AG10803 (cell line): ENCODE data around the gene SC5D.

ENCODE experiments used
- DNase-seq: peaks from one replicate; pipeline ENCODE4 v3.0.0; 2010; ENCODE audit warnings: low read depth
- H3K4me3 ChIP-seq: 2 replicates; pipeline ENCODE4 v1.5.1; 2011; ENCODE audit warnings: mild to moderate bottlenecking, low read length, control low read depth
- TF ChIP-seq, protein P1 (sequence below): conservative IDR thresholded peaks from 2 replicates; pipeline ENCODE4 v1.5.1; 2011; ENCODE audit warnings: mild to moderate bottlenecking, low read length, control low read depth, inconsistent platforms

The SC5D gene

DNA sequence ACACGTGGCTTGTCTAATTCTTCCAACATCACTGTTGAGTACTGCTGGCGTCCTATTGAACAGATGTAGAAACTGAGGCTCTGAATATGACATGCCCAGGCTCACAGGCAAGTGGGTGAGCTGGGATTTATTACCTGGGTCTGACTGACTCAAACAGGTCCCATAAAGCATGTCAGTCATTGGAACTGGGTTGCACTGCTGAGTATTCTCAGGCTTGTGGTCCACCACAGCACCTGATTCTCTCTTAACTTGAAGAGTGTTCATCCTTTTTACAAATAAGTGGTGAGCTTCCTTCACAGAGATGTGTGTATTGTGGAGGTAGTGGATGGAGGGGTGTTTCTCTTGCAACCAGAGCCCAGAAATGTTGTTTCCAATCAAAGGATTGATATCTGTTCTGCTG is 44.5 kb downstream of the SC5D start:
- TF ChIP-seq, protein P1, sequence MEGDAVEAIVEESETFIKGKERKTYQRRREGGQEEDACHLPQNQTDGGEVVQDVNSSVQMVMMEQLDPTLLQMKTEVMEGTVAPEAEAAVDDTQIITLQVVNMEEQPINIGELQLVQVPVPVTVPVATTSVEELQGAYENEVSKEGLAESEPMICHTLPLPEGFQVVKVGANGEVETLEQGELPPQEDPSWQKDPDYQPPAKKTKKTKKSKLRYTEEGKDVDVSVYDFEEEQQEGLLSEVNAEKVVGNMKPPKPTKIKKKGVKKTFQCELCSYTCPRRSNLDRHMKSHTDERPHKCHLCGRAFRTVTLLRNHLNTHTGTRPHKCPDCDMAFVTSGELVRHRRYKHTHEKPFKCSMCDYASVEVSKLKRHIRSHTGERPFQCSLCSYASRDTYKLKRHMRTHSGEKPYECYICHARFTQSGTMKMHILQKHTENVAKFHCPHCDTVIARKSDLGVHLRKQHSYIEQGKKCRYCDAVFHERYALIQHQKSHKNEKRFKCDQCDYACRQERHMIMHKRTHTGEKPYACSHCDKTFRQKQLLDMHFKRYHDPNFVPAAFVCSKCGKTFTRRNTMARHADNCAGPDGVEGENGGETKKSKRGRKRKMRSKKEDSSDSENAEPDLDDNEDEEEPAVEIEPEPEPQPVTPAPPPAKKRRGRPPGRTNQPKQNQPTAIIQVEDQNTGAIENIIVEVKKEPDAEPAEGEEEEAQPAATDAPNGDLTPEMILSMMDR, result no peak
- no peak for DNase-seq
- H3K4me3 ChIP-seq, result no peak overlapping the region

DNA sequence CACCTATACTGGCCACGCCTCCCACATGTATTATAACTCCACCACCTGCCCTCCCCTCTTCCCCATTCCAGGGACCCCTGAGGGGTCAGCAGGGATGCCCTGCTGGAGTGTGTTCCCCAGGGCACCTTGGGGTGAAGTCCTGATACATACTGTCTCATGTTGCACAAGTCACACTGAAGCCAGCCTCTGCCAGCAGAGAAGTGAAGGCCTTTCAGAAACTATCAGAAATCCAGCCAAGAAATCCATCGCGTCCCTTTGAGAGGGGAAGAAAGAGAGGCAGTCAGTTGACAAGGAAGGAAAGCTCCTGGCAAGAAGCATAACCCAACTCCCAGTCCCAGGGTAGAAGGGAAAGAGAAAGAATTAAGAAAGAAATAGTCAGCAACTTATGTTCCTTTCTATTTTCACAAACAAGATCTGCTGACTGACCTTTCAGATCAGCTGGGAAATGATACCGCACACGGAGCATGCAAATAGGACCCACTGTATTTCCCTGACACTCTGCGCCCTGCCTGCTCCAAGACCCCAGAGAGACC is 45.2 kb downstream of the SC5D start:
- TF ChIP-seq, protein P1, result no peak
- no peak for DNase-seq
- no peak overlapping the region for H3K4me3 ChIP-seq

DNA sequence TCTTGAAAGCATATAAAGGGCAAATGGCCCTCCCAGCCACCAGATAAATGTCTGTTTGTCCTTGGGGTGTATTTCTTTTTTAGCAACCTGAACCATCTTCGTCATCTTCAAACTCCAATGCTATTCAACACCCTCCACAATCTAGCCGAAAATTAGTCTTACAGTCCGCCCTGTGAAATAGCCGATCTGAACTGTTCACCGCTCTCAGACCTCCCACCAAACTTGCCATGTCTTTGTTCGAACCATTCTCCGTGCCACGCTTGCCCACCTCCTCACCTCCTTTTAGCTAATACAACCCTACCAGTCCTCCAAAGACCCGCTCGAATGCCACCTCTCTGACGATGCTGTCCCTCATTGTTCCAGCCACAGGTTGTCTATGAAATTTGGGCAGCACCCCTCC is 46.0 kb downstream of the SC5D start:
- DNase-seq, result no peak
- no peak overlapping the region for H3K4me3 ChIP-seq
- TF ChIP-seq, protein P1, result no peak

DNA sequence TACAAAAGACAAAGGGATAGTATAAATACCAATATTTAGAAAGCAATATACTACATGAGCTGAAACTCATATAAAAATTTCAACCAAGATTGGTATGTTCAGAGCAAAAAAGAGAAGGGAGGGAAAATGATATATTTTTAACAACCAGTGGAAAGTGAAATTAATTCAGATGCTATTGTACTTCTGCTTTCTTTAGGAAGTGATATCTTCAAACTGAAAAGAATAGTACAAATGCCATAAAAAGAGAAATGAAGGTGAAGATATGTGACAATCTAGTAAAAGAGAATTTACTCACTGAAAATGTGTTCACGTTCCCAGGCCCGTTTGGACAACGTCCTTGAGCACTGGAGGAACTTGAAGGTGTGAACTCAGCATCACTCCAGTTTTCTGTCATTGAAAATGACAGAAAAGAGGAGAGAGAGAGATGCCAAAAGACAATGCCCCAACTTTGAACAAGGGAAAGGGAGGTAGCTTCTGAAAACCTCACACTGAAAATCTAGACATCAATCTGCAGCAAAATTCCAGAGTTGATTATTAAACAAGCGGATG is 47.5 kb downstream of the SC5D start:
- H3K4me3 ChIP-seq, result no peak overlapping the region
- TF ChIP-seq, protein P1, result no peak
- DNase-seq, result no peak

DNA sequence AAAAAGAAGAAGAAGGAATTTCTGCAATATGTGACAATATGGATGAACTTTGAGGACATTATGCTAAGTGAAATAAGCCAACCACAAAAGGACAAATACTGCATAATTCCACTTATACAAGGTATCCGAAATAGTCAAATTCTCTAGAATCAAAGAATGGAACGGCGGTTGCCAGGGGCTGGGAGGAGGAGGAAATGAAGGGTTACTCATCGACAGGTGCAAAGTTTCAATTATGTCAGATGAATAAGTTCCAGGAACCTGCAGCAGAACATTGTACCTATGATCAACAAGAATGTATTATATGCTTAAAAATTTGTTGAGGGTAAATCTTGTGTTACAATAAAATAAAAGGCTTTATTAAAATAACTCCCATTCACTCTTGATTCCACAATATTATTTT is 49.0 kb downstream of the SC5D start:
- H3K4me3 ChIP-seq, result no peak overlapping the region
- DNase-seq, result no peak
- TF ChIP-seq, protein P1, result no peak

DNA sequence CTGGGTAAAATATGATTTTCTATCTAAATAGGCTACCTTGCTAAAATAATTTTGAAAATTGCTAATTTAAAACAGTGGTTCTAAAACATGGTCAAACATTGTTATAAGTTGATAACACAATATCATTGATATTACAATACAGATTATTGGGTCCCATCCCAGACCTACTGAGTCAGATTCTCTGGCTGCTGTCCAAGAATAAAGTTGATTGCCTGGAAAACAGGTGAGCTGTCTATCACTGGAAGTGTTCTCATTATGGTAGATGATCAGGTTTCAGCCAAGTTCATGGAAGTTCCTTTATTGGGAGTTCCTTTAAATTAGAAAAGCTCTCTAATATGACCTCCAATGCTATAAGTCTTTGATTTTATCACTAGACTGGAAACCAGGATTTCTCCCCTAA is 52.3 kb downstream of the SC5D start:
- TF ChIP-seq, protein P1, result no peak
- no peak for DNase-seq
- no peak overlapping the region for H3K4me3 ChIP-seq

DNA sequence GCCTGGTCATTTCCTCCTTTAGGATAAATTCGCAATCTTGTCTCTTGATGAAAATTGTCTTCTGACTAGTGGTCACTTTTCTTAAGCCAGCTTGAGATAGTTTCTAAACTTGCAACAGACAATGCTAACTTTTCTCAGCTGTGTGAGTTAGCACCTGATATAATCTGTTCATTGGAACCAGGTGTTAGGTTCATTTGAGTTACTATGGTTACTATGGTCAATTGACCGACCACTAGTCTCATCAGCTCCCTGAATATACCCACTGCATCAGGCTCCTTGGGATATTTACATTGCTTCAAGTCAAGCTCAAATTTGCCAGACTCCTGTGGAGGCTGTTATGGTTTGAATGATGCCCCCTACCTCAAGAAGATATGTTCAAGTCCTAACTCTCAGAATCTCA is 54.5 kb downstream of the SC5D start:
- H3K4me3 ChIP-seq, result no peak overlapping the region
- TF ChIP-seq, protein P1, result no peak

More for the DNA sequence above, 54.5 kb downstream of the SC5D start:
- DNase-seq, result no peak
